CD4-positive, alpha-beta T cell treated with Interleukin-4 for 1 hour (primary cell): ENCODE measurements around the gene ZNRF4.
"Not testable (repeated sequence)": the region's sequence is repeated elsewhere in the genome, so short reads cannot be mapped to it uniquely, and the experiment has no call there.

Experiments used
- DNase-seq, 2 donors: peaks; one replicate each; pipeline ENCODE4 v3.0.0-alpha.2; 2020 to 2022

The ZNRF4 gene

DNA sequence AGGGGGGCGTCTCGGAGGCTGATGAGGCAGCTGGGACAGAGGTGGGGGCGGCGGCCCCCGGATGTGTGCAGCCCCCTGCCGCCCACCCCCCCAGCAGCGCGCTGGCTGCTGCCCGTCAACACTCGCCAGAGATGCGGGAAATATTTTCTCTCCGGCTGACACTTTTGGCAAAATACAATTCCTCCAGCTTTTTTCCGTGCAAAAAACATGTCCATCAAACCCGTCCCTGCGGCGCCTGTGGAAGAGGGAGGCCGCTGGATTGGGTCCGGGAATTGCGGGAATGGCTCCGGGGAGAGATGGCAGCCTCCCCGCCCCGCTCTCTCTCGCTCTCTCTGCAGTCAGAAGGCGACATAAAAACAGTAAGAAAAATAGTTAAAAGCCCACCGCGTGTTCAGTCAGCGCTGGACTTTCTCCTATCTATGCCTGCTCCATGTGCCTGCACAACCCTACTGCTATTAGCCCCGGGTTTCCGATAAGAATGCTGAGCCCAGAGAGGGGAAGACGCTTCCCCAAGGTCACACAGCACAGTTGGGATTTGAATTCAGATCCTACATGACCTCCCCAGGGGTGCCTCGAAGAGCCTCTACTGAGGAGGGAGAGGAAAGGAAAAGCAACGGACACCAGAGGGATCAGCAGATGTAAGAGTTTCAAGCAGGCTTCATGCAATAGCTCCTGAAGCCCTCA, 23.2 kb downstream of the ZNRF4 start:
- DNase-seq, result no peak

DNA sequence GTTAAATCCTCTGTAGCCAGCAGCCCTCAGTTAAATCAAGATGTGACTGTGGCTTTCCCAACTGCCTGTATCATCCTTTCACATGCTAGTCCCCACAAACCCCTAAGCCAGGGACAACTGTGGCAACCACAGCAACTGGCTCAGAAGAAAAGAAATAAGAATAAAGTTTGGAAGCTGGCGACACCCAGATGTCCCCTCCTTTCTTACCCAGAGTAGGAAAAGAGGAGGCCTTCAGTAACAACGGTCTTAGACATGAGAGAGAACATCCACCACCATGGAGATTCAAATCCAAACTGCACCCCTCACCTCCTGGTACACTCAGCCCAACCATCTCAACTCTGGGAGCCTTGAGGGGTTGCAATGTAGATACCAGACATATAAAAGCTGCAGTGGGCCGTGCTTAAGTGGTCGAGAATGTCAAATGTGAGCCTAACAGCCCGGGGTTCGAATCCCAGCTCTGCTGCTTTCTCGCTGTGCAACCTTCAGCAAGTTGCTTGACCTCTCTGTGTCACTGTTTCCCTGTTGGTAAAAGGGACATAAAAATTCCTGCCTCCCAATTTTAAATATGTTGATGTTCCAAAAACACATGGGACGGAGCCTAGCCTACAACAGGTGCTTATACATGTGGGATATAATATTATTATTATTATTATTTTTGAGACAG, 23.8 kb downstream of the ZNRF4 start:
- no peak for DNase-seq

DNA sequence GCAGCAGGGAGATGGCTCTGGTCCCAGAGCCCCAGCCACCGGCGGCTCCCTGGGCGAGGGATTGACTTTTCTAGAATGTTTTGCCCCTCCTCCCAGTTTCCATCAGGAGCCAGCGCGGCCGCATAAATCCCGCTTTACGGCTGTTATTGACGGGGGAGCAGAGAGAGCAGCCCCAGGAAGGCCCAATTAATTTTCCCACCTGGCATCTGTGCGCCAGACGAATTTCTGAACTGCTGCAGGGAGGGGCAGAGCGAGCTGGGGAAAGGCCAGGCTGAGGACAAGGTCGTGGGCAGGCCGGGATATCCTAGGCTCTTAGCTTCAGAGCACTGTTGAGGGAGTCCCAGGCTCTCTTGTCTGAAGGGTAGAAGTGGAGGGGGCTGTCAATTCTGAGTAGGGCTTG, 24.7 kb downstream of the ZNRF4 start:
- no peak for DNase-seq

DNA sequence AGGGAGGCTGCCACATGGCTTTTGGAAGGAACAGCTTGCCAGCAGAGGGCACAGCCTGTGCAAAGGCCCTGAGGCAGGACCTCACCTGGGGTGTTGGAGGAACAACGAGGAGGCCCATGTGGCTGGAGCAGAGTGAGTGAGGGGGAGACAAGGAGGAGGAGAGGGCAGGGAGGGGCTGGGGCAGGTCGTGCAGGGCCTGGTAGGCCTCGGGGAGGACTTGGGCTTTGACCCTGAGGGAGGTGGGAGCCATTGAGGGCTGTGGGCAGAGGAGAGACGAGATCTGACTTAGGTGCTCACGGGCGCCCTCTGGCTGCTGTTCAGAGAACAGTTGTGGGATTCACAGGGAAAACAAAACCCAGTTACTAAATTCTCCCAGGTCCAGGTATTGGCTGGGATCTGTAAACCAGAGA, 25.2 kb downstream of the ZNRF4 start:
- DNase-seq, result peak; percentile 1 to 15

DNA sequence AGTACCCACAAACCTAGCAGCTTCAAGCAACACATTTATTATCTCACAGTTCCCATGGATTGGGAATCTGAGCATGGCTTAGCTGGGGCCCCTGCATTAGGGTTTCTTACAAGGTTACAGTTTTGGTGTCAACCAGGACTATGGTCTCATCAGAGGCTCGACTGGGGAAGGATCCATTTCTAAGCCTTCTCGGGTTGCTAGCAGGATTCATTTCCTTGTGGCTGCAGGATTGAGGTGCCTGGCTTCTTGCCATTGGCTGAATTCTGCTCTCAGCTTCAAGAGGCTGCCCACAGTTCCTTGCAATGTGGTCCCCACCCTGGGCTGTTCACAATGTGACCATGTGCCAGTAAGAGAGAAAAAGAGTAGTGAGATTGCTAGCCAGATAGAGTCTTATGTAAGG, 26.7 kb downstream of the ZNRF4 start:
- DNase-seq, result no peak

DNA sequence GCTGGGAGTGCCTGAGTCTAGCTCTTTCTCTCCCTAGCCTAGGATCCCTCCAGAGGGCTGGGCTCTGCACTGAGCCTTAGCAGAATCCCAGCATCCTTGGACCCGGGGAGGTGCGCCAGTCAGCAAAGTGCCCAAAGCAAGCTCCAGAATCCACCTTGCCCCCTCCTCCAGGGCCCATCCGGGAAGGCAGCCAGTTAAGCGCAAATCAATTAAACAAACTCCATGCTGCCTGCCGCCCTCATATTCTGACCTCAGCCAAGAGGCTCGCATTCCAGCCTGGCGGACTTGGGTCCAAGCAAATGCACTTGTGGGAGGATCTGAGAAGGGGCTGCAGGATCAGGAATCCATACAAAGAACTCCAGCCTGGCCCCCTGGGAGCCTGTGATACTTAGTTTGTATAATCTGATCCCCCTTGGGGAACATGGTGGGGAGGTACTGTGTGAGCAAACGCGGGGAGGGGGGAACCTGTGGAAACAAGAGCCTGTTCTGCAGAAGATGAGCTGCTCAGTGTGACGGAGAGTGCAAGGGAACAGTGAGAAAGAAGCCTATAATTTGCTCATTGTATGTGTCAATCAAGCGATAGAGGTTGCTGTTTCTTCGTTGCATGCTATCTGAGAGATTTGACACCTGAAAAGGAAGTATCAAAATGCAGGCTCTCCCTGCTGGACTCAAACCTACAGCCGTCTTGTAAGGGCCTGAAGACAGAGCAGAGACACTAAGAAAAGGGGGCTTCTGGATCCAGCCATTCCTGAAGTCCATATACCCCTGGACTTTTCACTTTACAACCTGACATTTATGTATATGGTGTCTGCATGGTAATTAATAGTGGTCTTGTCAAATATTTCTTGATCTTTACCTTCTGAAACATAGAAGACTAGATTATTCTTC, 29.4 kb downstream of the ZNRF4 start:
- DNase-seq, result no peak

DNA sequence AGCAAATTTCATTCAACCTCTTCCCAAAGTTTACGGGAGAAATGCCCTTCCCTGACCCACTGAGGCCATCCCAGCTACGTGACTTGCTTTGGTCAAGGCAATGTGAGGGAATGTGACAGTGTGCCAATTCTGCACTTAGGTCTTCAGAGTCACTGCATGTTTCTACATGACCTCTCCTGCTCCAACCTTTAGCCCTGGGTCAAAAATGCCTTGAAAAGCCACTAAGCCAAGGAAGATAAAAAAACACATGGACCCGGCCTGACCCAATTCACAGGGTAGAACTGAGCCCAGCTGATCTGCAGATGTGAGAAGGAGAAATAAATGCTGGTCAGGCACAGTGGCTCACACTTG, 30.0 kb downstream of the ZNRF4 start:
- no peak for DNase-seq

DNA sequence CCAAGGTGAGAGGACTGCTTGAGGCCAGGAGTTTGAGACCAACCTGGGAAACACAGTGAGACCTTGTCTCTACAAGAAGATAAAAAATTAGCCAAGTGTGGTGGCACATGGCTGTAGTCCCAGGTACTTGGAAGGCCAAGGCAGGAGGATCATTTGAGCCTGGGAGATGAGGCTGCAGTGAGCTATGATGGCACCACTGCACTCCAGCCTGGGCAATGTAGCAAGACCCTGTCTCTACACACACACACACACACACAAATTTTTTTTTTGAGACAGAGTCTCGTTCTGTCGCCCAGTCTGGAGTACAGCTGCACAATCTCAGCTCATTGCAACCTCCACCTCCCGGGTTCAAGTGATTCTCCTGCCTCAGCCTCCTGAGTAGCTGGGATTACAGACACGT, 30.4 kb downstream of the ZNRF4 start:
- DNase-seq, result not testable (repeated sequence)

DNA sequence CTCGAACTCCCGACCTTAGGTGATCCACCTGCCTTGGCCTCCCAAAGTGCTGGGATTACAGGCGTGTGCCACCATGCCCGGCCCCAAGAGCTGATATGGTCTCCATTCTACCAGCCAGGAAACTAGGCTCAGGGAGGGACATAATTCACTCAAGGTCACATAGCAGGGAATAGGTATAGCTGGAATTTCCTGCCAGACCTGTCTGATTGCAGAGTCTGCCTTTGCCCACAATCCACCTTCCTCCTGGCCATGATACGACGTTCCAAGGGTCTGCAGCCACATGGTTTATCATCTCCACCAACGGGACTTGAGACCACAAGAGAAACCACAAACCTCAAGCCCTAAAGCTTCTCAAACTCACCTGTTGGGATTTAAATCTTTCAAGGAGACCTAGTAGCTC, 32.0 kb downstream of the ZNRF4 start:
- DNase-seq, result no peak

DNA sequence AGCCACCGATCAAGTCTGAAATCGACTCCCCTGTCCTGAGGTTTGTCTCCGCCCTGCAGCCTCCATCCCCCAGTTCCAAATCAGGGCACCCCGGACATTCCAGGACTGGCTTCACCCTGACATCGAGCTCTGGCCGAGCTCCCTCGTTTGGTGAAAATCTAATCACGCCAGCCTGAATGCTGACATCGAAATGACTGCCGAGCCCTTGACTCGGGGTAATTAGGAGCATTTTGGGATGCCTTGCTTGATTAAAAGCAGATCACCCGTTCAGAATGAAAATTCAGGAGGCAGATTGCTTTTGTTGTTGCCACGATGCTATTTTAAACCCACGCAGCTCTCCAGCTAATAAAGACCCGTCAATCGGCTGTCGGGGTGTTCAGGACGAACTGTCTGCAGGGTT, 34.3 kb downstream of the ZNRF4 start:
- DNase-seq, result no peak

DNA sequence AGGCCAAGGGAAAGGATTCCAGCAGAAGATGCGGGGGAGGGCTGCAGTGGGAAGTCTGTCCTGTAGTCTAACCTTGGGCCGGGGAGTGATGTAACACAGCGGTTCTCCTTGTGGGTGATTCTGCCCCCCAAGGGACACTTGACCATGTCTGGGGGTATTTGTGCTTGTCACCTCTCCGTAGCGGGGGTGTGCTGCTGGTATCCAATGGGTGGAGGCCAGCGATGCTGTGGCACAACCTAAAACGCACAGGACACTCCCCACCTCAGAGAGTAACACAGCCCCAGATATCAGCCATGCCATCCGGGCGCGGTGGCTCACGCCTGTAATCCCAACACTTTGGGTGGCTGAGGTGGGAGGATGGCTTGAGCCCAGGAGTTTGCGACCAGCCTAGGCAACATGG, 36.3 kb downstream of the ZNRF4 start:
- DNase-seq, result no peak

DNA sequence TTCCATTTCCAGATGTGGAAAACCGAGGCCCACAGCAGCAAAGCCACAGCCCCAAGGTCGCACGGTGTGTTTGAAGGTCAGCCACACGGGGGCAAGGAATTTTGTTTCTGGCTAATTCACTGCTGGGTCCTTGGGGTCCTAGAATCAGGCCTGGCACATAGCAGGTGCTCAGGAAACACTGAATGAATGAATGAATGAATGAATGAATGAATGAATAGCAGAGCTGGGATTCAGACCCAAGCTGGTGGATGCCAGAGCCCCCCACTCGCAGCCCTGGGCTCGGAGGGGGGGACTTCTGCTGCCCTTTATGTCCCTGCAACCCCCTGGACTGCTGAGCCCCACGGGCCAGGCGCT, 37.0 kb downstream of the ZNRF4 start:
- no peak for DNase-seq

DNA sequence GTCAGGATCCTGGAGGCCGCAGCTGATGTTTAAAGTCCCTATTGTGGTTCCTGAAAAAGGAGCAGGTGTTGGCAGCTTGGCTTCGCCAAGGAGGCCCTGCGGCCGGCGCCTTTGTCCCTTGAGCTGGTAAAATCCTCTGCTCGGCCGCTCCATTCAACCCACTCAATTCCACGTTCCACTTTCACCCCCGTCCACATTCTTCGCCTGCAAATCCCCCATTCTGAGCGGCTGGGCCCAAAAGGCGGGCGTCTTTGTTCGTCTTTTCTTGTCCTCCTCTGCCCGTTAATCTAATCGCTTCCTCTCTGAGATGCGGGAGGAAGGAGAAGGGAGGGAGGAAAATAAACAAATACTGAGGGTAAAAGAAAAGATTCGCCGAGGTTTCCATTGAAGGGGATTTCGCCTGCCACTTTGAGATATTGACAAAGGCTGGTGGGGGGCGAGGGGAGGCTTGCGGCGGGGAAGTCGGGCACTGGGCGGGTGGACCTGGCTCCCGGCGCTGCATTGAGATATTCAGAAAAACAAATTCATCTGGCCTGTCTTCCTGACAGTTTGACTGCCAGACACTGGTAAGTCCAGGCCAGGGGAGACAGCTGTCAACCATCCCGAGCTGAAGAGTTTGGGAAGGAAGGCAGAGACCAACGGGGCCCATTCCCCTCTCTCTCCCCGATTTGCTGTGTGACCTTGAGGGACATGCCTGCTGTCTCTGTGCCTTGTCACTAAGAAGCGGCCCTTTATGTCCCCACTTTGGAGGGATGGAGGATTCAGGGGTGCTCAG, 37.6 kb downstream of the ZNRF4 start:
- no peak for DNase-seq

DNA sequence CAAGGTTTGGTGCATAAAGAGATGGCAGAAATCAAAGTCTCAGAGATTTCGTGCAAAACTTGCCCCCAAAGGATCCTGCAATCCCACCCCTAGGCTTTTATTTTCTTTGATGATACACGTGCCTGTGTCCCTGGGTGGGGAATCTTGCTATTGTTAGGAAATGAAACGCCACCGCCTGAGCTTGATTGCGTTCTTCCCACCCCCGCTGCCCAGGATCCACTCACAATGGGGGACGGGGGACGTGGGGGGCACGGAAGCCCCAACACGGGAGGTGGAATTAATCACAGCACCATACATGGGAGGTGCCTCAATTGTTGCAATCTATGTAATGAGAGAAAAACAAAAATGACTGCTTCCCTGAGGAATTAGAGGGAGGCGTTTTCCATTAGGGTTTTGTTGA, 39.6 kb downstream of the ZNRF4 start:
- DNase-seq, result no peak

DNA sequence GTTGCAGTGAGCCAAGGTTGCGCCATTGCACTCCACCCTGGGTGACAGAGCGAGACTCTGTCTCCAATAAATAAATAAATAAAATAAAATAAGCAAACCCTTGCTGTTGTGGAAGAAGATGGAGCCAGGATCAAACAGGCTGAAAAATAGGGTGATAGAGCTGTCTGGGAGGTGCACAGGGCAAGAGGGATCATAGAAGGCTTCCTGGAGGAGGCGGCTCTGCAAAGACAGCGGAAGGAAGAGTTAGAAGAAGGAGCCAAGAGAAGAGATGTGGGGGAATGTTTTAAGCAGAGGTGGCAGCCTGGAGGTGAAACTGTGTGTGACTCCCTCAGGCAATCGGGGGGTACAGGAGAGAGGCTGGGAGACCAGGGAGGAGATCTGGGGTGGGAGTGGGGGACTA, 40.6 kb downstream of the ZNRF4 start:
- no peak for DNase-seq

DNA sequence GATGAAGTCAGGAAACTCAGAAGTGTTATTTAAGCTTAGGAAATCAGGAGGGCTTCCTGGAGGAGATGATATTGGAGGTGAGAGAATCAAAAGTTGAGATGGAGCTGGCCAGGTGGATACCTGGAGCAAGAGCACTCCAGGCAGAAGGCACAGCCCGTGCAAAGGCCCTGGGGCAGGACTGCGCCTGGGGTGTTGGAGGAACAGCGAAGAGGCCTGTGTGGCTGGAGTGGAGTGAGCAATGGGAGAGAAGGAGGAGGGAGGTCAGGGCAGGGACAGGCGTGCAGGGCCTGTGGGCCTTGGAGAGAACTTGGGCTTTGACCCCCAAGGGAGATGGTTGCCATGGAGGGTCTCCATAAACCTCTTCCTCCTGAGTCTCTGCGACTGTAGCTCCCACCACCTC, 42.1 kb downstream of the ZNRF4 start:
- no peak for DNase-seq

DNA sequence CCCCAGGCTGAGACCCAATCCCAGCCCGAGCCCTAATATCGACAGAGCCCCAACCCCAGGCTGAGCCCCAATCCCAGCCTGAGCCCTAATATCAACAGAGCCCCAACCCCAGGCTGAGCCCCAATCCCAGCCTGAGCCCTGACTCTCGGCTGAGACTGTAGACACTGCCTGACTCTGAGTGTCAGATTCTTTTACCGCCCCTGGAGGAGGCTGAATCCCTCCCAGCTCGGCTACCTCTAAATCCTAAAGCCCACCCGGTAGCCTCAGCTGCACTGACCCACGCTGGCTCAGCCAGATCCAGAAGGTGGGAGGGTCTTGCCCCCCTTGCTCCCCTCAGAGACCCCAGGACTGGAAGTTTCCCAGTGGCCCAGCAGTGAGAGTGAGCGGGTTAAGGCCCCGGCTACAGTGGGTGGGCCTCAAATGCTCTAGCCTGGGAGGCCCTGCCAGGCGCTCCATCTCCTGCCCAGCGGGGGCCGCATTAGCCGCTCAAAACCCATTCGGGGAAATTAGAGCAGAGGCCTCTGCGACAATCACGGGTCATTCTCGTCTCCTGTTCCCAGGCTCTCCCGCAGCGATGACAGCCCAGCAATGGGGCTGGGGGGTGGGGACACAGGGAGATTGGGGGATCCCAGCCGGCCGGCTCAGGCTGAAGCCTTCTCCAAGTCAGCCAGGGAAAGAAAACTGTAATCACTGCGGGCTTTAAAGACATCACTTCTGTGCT, 43.8 kb downstream of the ZNRF4 start:
- DNase-seq, result no peak

DNA sequence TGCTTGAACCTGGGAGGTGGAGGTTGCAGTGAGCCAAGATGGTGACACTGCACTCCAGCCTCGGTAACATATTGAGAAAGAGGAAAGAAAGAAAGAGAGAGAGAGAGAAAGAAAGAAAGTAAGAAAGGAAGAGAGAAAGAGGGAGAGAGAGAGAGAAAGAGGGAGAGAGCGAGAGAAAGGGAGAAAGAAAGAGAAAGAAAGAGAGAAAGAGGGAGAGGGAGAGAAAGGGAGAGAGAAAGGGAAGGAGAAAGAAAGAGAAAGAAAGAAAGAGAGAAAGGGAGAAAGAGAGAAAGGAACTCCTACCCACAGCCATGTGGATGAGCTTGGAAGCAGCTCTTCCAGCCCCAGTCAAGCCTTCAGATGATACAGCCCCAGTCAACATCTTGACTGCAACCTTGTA, 46.7 kb downstream of the ZNRF4 start:
- no peak for DNase-seq

DNA sequence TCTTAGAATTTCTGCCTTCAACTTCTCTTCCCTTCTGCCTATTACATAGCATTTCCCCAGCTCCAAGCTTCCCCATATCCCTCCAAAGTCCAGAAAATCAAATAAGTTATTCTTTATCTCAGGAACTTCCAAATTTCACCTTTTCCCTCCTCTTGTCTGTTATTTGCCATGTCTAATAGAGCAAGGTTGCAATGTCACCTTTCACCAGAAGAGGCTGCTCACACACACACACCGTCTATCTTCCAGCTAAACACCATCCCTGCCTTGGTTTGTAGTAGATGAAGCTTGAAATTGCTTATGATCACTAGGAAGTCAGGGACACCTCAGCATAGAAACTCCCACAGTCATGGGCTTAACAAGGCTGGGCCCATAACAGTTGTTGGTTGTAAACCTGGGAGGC, 48.4 kb downstream of the ZNRF4 start:
- DNase-seq, result no peak

DNA sequence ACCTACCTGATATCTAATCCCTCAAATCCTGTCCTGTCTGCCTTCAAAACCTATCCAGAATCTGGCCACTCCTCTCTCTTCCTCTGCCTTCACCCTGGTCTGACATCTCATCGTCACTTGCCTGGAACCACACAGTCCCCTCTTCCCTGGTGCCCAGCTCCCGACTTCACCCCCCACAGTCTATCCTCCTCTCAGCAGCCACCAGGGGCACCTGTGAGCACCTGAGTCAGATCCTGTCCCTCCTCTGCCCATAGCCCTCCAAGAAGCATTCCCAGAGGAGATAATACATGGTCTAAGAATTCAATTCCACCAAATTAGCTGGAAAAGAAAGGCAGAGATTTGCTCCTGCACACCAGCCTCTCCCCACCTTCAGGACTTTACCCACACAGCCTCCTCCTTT, 48.9 kb downstream of the ZNRF4 start:
- no peak for DNase-seq
